ENCODE data around the gene RBM27.
A peak's percentile ranks its signal among the peaks of the same experiment; 100 is the strongest.
"Not testable (repeated sequence)": the region's sequence is repeated elsewhere in the genome, so short reads cannot be mapped to it uniquely, and the experiment has no call there.

The RBM27 gene

GRCh38 chr5:146203011-146203871 lies at the start of gene RBM27:
Gene RBM27, plus strand, starts transcription at chr5:146203605. Its CDS starts 161 bp downstream, at chr5:146203766.
- peak; percentile 96 to 98 for DNase-seq

GRCh38 chr5:146158255-146158654 lies 45.1 kb upstream of the RBM27 start:
- DNase-seq: no peak

GRCh38 chr5:146164382-146164781 lies 39.0 kb upstream of the RBM27 start:
- no peak for DNase-seq

- no peak for DNase-seq
Observed at GRCh38 chr5:146165460-146165859, 37.9 kb upstream of the RBM27 start.

GRCh38 chr5:146165903-146166302 lies 37.5 kb upstream of the RBM27 start:
- no peak for DNase-seq

GRCh38 chr5:146169076-146169475 lies 34.3 kb upstream of the RBM27 start:
- no peak for DNase-seq

GRCh38 chr5:146173049-146173448 lies 30.4 kb upstream of the RBM27 start:
- not testable (repeated sequence) for DNase-seq

GRCh38 chr5:146173597-146173996 lies 29.8 kb upstream of the RBM27 start:
- DNase-seq: no peak

- no peak for DNase-seq
Observed at GRCh38 chr5:146176805-146177204, 26.6 kb upstream of the RBM27 start.

GRCh38 chr5:146179696-146180095 lies 23.7 kb upstream of the RBM27 start:
- no peak for DNase-seq

- DNase-seq: not testable (repeated sequence)
Observed at GRCh38 chr5:146183403-146183802, 20.0 kb upstream of the RBM27 start.

GRCh38 chr5:146185161-146185560 lies 18.2 kb upstream of the RBM27 start:
- DNase-seq: no peak

GRCh38 chr5:146188358-146188757 lies 15.0 kb upstream of the RBM27 start:
- no peak for DNase-seq

- DNase-seq: no peak
Observed at GRCh38 chr5:146192571-146193043, 10.8 kb upstream of the RBM27 start.

- no peak for DNase-seq
Observed at GRCh38 chr5:146193285-146193684, 10.1 kb upstream of the RBM27 start.

GRCh38 chr5:146194997-146195396 lies 8.4 kb upstream of the RBM27 start:
- not testable (repeated sequence) for DNase-seq

- no peak for DNase-seq
Observed at GRCh38 chr5:146196459-146197048, 6.9 kb upstream of the RBM27 start.

- DNase-seq: no peak
Observed at GRCh38 chr5:146199176-146199815, 4.1 kb upstream of the RBM27 start.

- not testable (repeated sequence) for DNase-seq
Observed at GRCh38 chr5:146201795-146202194, 1.6 kb upstream of the RBM27 start.

GRCh38 chr5:146203872-146204192 lies 427 bp downstream of the RBM27 start:
- DNase-seq: no peak

GRCh38 chr5:146205499-146206202 lies 2.2 kb downstream of the RBM27 start:
- DNase-seq: no peak

- DNase-seq: no peak
Observed at GRCh38 chr5:146206257-146206656, 2.9 kb downstream of the RBM27 start.

GRCh38 chr5:146208916-146209522 lies 5.6 kb downstream of the RBM27 start:
- DNase-seq: no peak

Data from activated CD4-positive, alpha-beta T cell treated with anti-CD3 and anti-CD28 coated beads for 4 hours (primary cell).